Astrocyte of the spinal cord (primary cell): ENCODE results near the gene SPACA6.
"Not testable (repeated sequence)": the region's sequence is repeated elsewhere in the genome, so short reads cannot be mapped to it uniquely, and the experiment has no call there.

ENCODE experiments used
- DNase-seq: peaks from one replicate; pipeline ENCODE4 v3.0.0; 2011; ENCODE audit warnings: low read depth, low spot score
- H3K4me3 ChIP-seq: 2 replicates; pipeline ENCODE4 v1.5.1; 2011; ENCODE audit warnings: low read depth, mild to moderate bottlenecking, low read length, moderate library complexity
- CTCF ChIP-seq: IDR thresholded peaks from 2 replicates; pipeline ENCODE4 v1.5.1; 2012; ENCODE audit warnings: low read depth, mild to moderate bottlenecking, low read length, inconsistent platforms
- in situ Hi-C: cut with HindIII; loops from 2 replicates; pipeline ENCODE4 v1.10.0; 2017; ENCODE audit warnings: low sequenced_read_pairs

SPACA6 gene

GRCh38 chr19:51693260-51693659, at the start of gene SPACA6:
TSS of gene SPACA6 (plus strand) at chr19:51693330. CDS start at chr19:51693527, 197 bp downstream.
- in situ Hi-C loops, result no loop called here
- TF ChIP-seq CTCF, result no peak
- DNase-seq, result no peak
- peak within 1 kb of the TSS; percentile 84 for H3K4me3 ChIP-seq

GRCh38 chr19:51644636-51645271, 48.4 kb upstream of the SPACA6 start:
- in situ Hi-C loops, result no loop called here
- H3K4me3 ChIP-seq, result no peak overlapping the region
- TF ChIP-seq CTCF, result no peak
- no peak for DNase-seq

GRCh38 chr19:51646730-51647129, 46.4 kb upstream of the SPACA6 start, which contains the start of gene SIGLEC14:
TSS of gene SIGLEC14 (minus strand) at chr19:51646825. CDS start at chr19:51646759, 66 bp downstream.
- H3K4me3 ChIP-seq, DNase-seq, in situ Hi-C loops: not testable (repeated sequence)

- TF ChIP-seq CTCF, result no peak
- no peak overlapping the region for H3K4me3 ChIP-seq
- in situ Hi-C loops, result no loop called here
- DNase-seq, result no peak
These were observed 45.8 kb upstream of the SPACA6 start for GRCh38 chr19:51647318-51647717.

GRCh38 chr19:51651216-51651846, 41.8 kb upstream of the SPACA6 start:
- TF ChIP-seq CTCF, result no peak
- in situ Hi-C loops, result no loop called here
- DNase-seq, result no peak
- no peak overlapping the region for H3K4me3 ChIP-seq

- in situ Hi-C loops, result no loop called here
- TF ChIP-seq CTCF, result no peak
- H3K4me3 ChIP-seq, result no peak overlapping the region
- DNase-seq, result no peak
These were observed 40.9 kb upstream of the SPACA6 start for GRCh38 chr19:51652266-51652665.

GRCh38 chr19:51653162-51653561, 40.0 kb upstream of the SPACA6 start:
- in situ Hi-C loops, result no loop called here

More at GRCh38 chr19:51653162-51653561, 40.0 kb upstream of the SPACA6 start:
- DNase-seq, result no peak
- no peak for TF ChIP-seq CTCF
- H3K4me3 ChIP-seq, result no peak overlapping the region
